Neural cell (in vitro differentiated cells): ENCODE results near the gene TRAPPC6A. TPM values are rescaled to one million over a fixed set of nuclear protein-coding genes. Genes with fewer than 3 reads are reported as not detected.

ENCODE experiments used
- H2AFZ ChIP-seq: fragments of 200-600, 300-800 bp; sonication (generic), shearing (Covaris generic); 2 replicates; pipeline ENCODE4 v1.6.0; 2014; ENCODE audit warnings: low read depth, mild to moderate bottlenecking, antibody characterized with exemption, low read length, moderate library complexity
- H3F3A ChIP-seq: fragments of 200-600 bp; shearing (Covaris generic); 2 replicates; pipeline ENCODE4 v1.6.1; 2016; ENCODE audit warnings: mild to moderate bottlenecking, moderate library complexity, mixed read lengths, antibody characterized with exemption, low read length; ENCODE audit not compliant: insufficient read depth, poor library complexity, severe bottlenecking
- H3K27ac ChIP-seq: fragments of 200-600, 300-800 bp; sonication (generic), shearing (Covaris generic); 2 replicates; pipeline ENCODE4 v1.5.1; 2014; ENCODE audit warnings: mild to moderate bottlenecking, low read length, moderate library complexity
- H3K27me3 ChIP-seq: fragments of 300-800, 200-600 bp; sonication (generic), shearing (Covaris generic); 2 replicates; pipeline ENCODE4 v1.6.0; 2014; ENCODE audit warnings: mild to moderate bottlenecking, low read depth, low read length, moderate library complexity; ENCODE audit not compliant: insufficient read depth
- H3K36me3 ChIP-seq: fragments of 300-800, 200-600 bp; sonication (generic), shearing (Covaris generic); 2 replicates; pipeline ENCODE4 v1.5.1; 2014; ENCODE audit warnings: mild to moderate bottlenecking, antibody characterized with exemption, low read length, moderate library complexity; ENCODE audit not compliant: insufficient read depth
- H3K4me2 ChIP-seq: fragments of 300-800, 200-600 bp; sonication (generic), shearing (Covaris generic); 2 replicates; pipeline ENCODE4 v1.6.0; 2014; ENCODE audit warnings: mild to moderate bottlenecking, low read length
- H3K4me3 ChIP-seq: fragments of 300-800, 200-600 bp; sonication (generic), shearing (Covaris generic); 2 replicates; pipeline ENCODE4 v1.5.1; 2014; ENCODE audit warnings: mild to moderate bottlenecking, low read length, moderate library complexity
- H3K79me2 ChIP-seq: fragments of 200-600 bp; shearing (Covaris generic); replicated peaks from 2 replicates; pipeline ENCODE4 v1.6.0; 2014; ENCODE audit warnings: mild to moderate bottlenecking, low read length, moderate library complexity; ENCODE audit not compliant: insufficient read depth
- H3K9ac ChIP-seq: fragments of 300-800, 200-600 bp; sonication (generic), shearing (Covaris generic); 2 replicates; pipeline ENCODE4 v1.6.1; 2016; ENCODE audit warnings: mild to moderate bottlenecking, low read length, mixed read lengths
- H3K9me2 ChIP-seq: fragments of 200-600 bp; shearing (Covaris generic); 2 replicates; pipeline ENCODE4 v1.6.1; 2016; ENCODE audit warnings: mild to moderate bottlenecking, low read length, mixed read lengths; ENCODE audit not compliant: insufficient read depth
- H3K9me3 ChIP-seq: fragments of 200-600, 300-800 bp; sonication (generic), shearing (Covaris generic); 2 replicates; pipeline ENCODE4 v1.6.1; 2016; ENCODE audit warnings: mild to moderate bottlenecking, mixed run types, low read length, moderate library complexity, mixed read lengths
- H4K20me1 ChIP-seq: fragments of 200-600 bp; shearing (Covaris generic); 2 replicates; pipeline ENCODE4 v1.6.1; 2016; ENCODE audit warnings: mild to moderate bottlenecking, mixed run types; ENCODE audit not compliant: insufficient read depth
- EP300 ChIP-seq: fragments of 450-650 bp; conservative IDR thresholded peaks from 2 replicates; pipeline ENCODE4 v1.6.1; 2014; ENCODE audit warnings: antibody characterized with exemption, mild to moderate bottlenecking, moderate library complexity; ENCODE audit not compliant: poor library complexity, severe bottlenecking
- EZH2 ChIP-seq: fragments of 200-600, 300-800 bp; shearing (Covaris generic), sonication (generic); IDR thresholded peaks from 2 replicates; pipeline ENCODE4 v1.6.1; 2014; ENCODE audit warnings: antibody characterized with exemption, low read length, borderline replicate concordance, mild to moderate bottlenecking; ENCODE audit not compliant: insufficient read depth, poor library complexity, severe bottlenecking
- POLR2AphosphoS5 ChIP-seq: IDR thresholded peaks from 2 replicates; pipeline ENCODE4 v1.6.1; 2012
- RAD21 ChIP-seq: fragments of 450-650 bp; conservative IDR thresholded peaks from 2 replicates; pipeline ENCODE4 v1.6.1; 2014; ENCODE audit warnings: antibody characterized with exemption, mild to moderate bottlenecking, moderate library complexity
- SMC3 ChIP-seq: fragments of 450-650 bp; conservative IDR thresholded peaks from 2 replicates; pipeline ENCODE4 v1.6.1; 2014; ENCODE audit warnings: antibody characterized with exemption, mild to moderate bottlenecking, moderate library complexity; ENCODE audit not compliant: poor library complexity
- TAF1 ChIP-seq: IDR thresholded peaks from 2 replicates; pipeline ENCODE4 v1.6.1; 2012; ENCODE audit warnings: low read depth
- polyA plus RNA-seq: library from polyadenylated mRNA; depleted of rRNA; stranded (reverse); fragments of >200 nt; gene quantifications from 2 replicates; pipeline ENCODE4 v1.2.3, GENCODE V29; 2014
- TF ChIP-seq, protein P1 (sequence below): IDR thresholded peaks from 2 replicates; pipeline ENCODE4 v1.6.1; 2012; ENCODE audit warnings: borderline replicate concordance
- TF ChIP-seq, protein P2 (sequence below): fragments of 450-650 bp; IDR thresholded peaks from 2 replicates; pipeline ENCODE4 v1.5.1; 2014; ENCODE audit warnings: antibody characterized with exemption, mild to moderate bottlenecking, moderate library complexity; ENCODE audit not compliant: poor library complexity, severe bottlenecking

TRAPPC6A gene
- polyA plus RNA-seq, 1 donor from 2014 or later, result 48.5 TPM

DNA sequence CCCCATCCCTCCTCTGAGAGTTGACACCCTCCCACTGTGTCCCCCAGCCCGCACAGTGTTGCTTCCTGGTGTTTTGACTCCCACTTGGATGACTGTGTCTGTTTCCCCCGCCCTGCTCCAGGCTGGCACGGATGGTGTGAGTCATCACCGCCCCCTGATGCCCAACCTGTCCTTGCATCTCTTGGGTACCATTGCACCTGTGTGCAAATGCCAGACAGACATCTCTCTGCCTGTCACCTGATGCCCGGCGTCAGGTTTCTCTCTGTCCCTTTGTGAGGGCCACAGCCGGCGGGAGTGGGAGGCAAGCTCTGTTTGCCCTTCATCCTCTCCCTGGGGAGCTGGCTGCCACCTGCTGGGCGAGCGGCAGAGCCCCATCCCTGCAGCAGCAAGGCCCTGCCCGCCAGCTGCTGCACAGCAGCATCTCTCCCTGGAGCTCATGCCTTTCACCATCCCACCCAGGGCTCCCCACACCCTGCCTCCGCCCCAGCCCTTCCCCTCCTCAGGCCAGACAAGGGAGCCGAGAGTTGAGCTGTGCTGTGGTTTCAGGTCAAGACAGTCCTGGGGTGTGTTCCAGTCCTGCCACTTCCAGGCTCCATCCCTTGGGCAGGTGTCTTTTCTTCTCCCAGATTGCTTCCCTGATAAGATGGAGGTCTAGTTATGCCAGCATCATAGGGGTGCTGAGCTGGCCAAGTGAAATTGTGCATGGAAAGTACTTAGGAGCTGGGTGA, 47.0 kb downstream of the TRAPPC6A start (continued):
- TF ChIP-seq, protein P1, sequence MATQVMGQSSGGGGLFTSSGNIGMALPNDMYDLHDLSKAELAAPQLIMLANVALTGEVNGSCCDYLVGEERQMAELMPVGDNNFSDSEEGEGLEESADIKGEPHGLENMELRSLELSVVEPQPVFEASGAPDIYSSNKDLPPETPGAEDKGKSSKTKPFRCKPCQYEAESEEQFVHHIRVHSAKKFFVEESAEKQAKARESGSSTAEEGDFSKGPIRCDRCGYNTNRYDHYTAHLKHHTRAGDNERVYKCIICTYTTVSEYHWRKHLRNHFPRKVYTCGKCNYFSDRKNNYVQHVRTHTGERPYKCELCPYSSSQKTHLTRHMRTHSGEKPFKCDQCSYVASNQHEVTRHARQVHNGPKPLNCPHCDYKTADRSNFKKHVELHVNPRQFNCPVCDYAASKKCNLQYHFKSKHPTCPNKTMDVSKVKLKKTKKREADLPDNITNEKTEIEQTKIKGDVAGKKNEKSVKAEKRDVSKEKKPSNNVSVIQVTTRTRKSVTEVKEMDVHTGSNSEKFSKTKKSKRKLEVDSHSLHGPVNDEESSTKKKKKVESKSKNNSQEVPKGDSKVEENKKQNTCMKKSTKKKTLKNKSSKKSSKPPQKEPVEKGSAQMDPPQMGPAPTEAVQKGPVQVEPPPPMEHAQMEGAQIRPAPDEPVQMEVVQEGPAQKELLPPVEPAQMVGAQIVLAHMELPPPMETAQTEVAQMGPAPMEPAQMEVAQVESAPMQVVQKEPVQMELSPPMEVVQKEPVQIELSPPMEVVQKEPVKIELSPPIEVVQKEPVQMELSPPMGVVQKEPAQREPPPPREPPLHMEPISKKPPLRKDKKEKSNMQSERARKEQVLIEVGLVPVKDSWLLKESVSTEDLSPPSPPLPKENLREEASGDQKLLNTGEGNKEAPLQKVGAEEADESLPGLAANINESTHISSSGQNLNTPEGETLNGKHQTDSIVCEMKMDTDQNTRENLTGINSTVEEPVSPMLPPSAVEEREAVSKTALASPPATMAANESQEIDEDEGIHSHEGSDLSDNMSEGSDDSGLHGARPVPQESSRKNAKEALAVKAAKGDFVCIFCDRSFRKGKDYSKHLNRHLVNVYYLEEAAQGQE, result no peak
- TF ChIP-seq RAD21 (no peak), POLR2AphosphoS5 (no peak)

DNA sequence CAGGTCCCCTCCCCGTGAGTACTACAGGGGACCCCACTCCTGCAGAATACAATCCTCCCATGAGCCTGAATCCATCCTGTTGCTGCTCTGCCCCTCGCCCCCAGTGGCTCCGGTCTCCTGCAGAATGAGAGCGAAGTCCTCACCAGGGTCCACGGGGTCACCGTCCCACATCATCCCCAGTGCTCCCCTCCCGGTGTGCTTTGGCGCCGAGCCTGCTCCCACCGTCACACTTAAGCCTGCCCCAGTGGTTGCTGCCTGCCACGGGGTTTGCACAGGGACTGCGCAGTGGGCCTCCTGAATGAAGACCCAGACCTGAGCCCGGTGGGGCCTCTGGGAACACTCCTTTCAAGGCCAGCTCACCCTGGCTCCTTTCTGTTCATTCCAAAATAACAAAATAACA, 47.8 kb downstream of the TRAPPC6A start:
- H3K27me3 ChIP-seq, result no peaks in the 10 kb centered on the region
- H3K4me3 ChIP-seq, result no peak overlapping the region
- H2AFZ ChIP-seq, result no peak overlapping the region
- no peaks in the 10 kb centered on the region for H3K9me3 ChIP-seq
- no peak overlapping the region for H3K27ac ChIP-seq
- no peaks in the 10 kb centered on the region for H3F3A ChIP-seq
- H3K36me3 ChIP-seq, result no peaks in the 10 kb centered on the region
- no peak overlapping the region for H3K9ac ChIP-seq
- H3K4me2 ChIP-seq, result no peak overlapping the region
- H3K79me2 ChIP-seq, result peaks cover 13% of the 10 kb centered on the region
- TF ChIP-seq RAD21 (no peak), EP300 (no peak), EZH2 (no peak), SMC3 (no peak), POLR2AphosphoS5 (no peak), TAF1 (no peak)
- TF ChIP-seq, protein P2, sequence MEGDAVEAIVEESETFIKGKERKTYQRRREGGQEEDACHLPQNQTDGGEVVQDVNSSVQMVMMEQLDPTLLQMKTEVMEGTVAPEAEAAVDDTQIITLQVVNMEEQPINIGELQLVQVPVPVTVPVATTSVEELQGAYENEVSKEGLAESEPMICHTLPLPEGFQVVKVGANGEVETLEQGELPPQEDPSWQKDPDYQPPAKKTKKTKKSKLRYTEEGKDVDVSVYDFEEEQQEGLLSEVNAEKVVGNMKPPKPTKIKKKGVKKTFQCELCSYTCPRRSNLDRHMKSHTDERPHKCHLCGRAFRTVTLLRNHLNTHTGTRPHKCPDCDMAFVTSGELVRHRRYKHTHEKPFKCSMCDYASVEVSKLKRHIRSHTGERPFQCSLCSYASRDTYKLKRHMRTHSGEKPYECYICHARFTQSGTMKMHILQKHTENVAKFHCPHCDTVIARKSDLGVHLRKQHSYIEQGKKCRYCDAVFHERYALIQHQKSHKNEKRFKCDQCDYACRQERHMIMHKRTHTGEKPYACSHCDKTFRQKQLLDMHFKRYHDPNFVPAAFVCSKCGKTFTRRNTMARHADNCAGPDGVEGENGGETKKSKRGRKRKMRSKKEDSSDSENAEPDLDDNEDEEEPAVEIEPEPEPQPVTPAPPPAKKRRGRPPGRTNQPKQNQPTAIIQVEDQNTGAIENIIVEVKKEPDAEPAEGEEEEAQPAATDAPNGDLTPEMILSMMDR, result no peak
- TF ChIP-seq, protein P1, result no peak
- no peaks in the 10 kb centered on the region for H4K20me1 ChIP-seq
- H3K9me2 ChIP-seq, result no peaks in the 10 kb centered on the region
